Lung (tissue), 12 donors: Measurements from ENCODE around the gene PGBD1. TPM values are rescaled to one million over a fixed set of nuclear protein-coding genes. Genes with fewer than 3 reads are reported as not detected.
"Not testable (repeated sequence)": the region's sequence is repeated elsewhere in the genome, so short reads cannot be mapped to it uniquely, and the experiment has no call there.

Source experiments
- ATAC-seq: fragments of 200-7000 bp; cut with Tn5 transposase; one replicate; pipeline ENCODE4 v1.9.1; 2020; ENCODE audit warnings: moderate number of reproducible peaks; ENCODE audit not compliant: insufficient read depth, low FRiP score
- DNase-seq, 3 donors: peaks; one replicate each; pipeline ENCODE4 v3.0.0-alpha.2; 2013 to 2017
- H3K27ac ChIP-seq, 2 donors: one replicate each; pipeline ENCODE4 v1.5.1; 2013; ENCODE audit warnings: mild to moderate bottlenecking in 2 of 2, moderate library complexity in 2 of 2, control low read depth in 1 of 2, inconsistent platforms in 1 of 2, low read depth in 1 of 2, low read length in 1 of 2
- H3K27me3 ChIP-seq, 3 donors: one replicate each; pipeline ENCODE4 v1.5.1; 2013; ENCODE audit warnings: low read length in 2 of 3; ENCODE audit not compliant: control insufficient read depth in 3 of 3, insufficient read depth in 3 of 3
- H3K36me3 ChIP-seq, 4 donors: one replicate each; pipeline ENCODE4 v1.5.1; 2013; ENCODE audit warnings: low read length in 4 of 4, mild to moderate bottlenecking in 1 of 4, moderate library complexity in 1 of 4; ENCODE audit not compliant: control insufficient read depth in 4 of 4, insufficient read depth in 4 of 4
- H3K4me1 ChIP-seq, 5 donors: one replicate each; pipeline ENCODE4 v1.5.1; 2013; ENCODE audit warnings: low read length in 5 of 5, mild to moderate bottlenecking in 2 of 5, moderate library complexity in 1 of 5; ENCODE audit not compliant: control insufficient read depth in 5 of 5, insufficient read depth in 5 of 5
- H3K4me3 ChIP-seq: one replicate; pipeline ENCODE4 v1.5.1; 2013; ENCODE audit warnings: mild to moderate bottlenecking, control low read depth, moderate library complexity
- H3K9ac ChIP-seq, 2 donors: one replicate each; pipeline ENCODE4 v1.5.1; 2013; ENCODE audit warnings: low read length in 2 of 2, control low read depth in 1 of 2; ENCODE audit not compliant: insufficient read depth in 1 of 2
- H3K9me3 ChIP-seq, 4 donors: one replicate each; pipeline ENCODE4 v1.5.1; 2013; ENCODE audit warnings: low read length in 3 of 4, mild to moderate bottlenecking in 1 of 4, moderate library complexity in 1 of 4; ENCODE audit not compliant: control insufficient read depth in 4 of 4, insufficient read depth in 3 of 4
- CTCF ChIP-seq: IDR thresholded peaks from 2 replicates; pipeline ENCODE4 v1.5.1; 2012; ENCODE audit warnings: mild to moderate bottlenecking; ENCODE audit errors: control extremely low read depth, extremely low read depth
- WGBS, 2 donors: extraction: QIAGEN DNeasy Blood & Tissue Kit; methylation state at CpG; one replicate each; pipeline ENCODE4 v1.1.7; 2013; 5-methylcytosine and 5-hydroxymethylcytosine counted together
- polyA plus RNA-seq, 2 donors: library from polyadenylated mRNA; stranded (reverse); fragments of 200-250 nt; gene quantifications; one replicate each; pipeline ENCODE4 v1.2.1, GENCODE V29; 2013
- total RNA-seq, 2 donors: library from RNA; depleted of rRNA in 1 of 2; stranded (reverse); fragments of >200 nt in 1 of 2; gene quantifications; one replicate each; pipeline ENCODE4 v1.2.1, GENCODE V29; 2014 to 2021
- donor health status: control.
- donor health status: control.
- donor health status: Bipolar disorder and iron deficiency.
- donor health status: healthy.
- donor health status: DM: yes; HTN: yes; CAD: no.

PGBD1 gene
- total and polyA plus RNA-seq, 4 donors, result 1.8 to 5.8 (median 3.1) TPM

DNA sequence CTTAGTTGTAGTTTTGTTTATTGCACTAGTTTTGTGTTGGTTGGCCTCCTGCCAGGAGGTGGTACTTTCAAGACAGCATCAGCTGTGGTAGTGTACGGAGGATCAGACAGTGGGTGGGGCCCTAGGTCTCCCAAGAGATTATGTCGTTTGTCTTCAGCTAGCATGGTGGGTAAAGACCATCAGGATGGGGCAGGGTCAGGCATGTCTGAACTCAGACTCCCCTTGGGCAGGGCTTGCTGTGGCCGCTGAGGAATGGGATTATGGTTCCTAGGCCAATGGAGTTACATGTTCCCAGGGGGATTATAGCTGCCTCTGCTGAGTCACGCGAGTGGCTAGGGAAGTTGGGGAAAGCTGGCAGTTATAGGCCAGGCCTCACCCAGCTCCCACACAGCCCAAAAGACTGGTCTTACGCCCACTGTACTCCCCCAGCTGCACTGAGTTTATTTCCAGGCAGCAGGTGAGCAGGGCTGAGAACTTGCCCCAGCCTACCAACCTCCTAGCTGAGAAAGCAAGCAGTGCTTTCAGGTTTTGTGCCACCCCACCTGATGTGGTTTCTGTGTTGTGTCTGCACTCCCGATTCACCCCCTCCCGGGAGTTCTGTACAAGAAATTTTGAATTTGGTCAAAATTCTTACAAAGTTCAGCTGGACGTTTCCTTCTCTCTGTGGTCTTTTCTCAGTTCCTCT lies 29.9 kb downstream of the PGBD1 start:
- no peaks in the 10 kb centered on the region for H3K36me3 ChIP-seq
- TF ChIP-seq CTCF, result no peak
- H3K27me3 ChIP-seq, result no peaks in the 10 kb centered on the region
- 88 to 95% methylated on average over 9 of the region's 9 CpGs for WGBS, 2 donors
- no peak overlapping the region for H3K9ac ChIP-seq
- no peaks in the 10 kb centered on the region for H3K4me1 ChIP-seq
- no peak for ATAC-seq
- H3K4me3 ChIP-seq, result no peak overlapping the region
- H3K9me3 ChIP-seq, result peaks cover 0 to 4% (median 0%) of the 10 kb centered on the region in 4 donors
- no peak for DNase-seq
- H3K27ac ChIP-seq, result no peak overlapping the region

DNA sequence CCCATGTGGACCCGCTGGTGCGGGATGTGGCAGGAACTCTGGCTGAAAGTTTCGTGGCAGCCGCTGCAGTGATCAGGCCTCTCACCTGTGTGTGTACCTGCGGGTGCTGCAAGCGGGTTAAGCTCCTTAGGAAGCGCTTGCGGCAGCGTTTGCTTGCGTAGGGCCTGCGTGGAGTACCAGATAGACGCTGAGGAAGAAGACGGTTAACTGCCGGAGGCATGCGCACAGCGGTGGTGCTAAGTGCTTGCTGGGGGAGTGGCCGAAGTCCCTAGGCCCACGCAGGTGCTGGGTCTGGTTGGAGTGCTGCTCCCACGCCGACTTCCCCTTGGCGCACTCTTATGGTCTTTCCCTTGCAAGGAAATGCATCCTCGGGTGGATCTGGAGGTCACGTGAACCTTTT lies 31.6 kb downstream of the PGBD1 start:
- ATAC-seq, result no peak

DNA sequence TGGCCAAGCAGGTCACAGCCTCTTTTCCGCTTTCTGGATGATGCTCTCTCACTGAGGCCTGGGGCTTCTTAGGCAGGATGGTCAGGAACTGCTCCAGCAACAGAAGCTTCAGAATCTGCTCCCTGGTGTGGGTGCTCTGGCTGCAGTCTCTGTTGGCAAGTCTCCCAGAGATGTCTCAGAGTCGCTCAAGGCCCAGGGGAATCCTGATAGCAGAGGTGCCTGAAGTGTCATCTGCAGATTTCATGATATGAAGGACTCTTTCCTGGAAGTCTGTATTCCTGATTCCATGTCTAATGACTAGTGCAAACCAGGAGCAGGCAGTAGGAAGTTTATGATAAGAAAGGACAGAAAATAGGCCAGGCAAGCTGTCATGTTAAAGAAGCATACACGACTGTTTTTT lies 34.3 kb downstream of the PGBD1 start:
- Histone ChIP-seq H3K36me3 (no peaks in the 10 kb centered on the region), H3K27me3 (no peaks in the 10 kb centered on the region), H3K9ac (no peak overlapping the region), H3K9me3 (peaks cover 0 to 4% (median under 1%) of the 10 kb centered on the region in 4 donors), H3K4me3 (no peak overlapping the region), H3K27ac (no peak overlapping the region), H3K4me1 (no peaks in the 10 kb centered on the region)
- no peak for ATAC-seq
- no peak for DNase-seq
- no peak for TF ChIP-seq CTCF
- 84 to 86% methylated on average over 3 of the region's 3 CpGs for WGBS, 2 donors

More for the DNA sequence above, 31.6 kb downstream of the PGBD1 start:
- Histone ChIP-seq H3K27me3 (no peaks in the 10 kb centered on the region), H3K9me3 (peaks cover 0 to 4% (median 0%) of the 10 kb centered on the region in 4 donors), H3K27ac (no peak overlapping the region), H3K4me3 (no peak overlapping the region), H3K4me1 (no peaks in the 10 kb centered on the region), H3K9ac (no peak overlapping the region), H3K36me3 (no peaks in the 10 kb centered on the region)
- TF ChIP-seq CTCF, result no peak
- 93 to 95% methylated on average over 23 of the region's 23 CpGs for WGBS, 2 donors
- no peak for DNase-seq

DNA sequence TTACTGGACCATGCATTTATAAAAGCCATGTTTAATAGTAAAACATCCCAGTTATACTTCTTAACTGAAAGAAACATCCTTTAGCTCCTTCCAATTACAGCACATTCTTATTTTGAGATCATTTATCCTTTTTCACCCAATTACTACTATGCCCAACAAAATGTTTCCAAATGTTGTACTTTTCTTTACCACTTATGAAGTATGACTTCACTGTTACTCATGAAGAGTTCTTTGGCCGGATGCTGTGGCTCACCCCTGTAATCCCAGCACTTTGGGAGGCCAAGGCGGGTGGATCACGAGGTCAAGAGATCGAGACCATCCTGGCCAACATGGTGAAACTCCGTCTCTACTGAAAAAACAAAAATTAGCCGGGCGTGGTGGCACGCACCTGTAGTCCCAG lies 36.5 kb downstream of the PGBD1 start:
- H3K4me1 ChIP-seq, H3K27ac ChIP-seq, H3K27me3 ChIP-seq, H3K36me3 ChIP-seq, H3K9me3 ChIP-seq, DNase-seq, ATAC-seq, H3K4me3 ChIP-seq, H3K9ac ChIP-seq: not testable (repeated sequence)
- 93 to 96% methylated on average over 8 of the region's 8 CpGs for WGBS, 2 donors
